Right lobe of liver (tissue), 6 donors: Measurements from ENCODE around the gene SLC6A18. TPM values are rescaled to one million over a fixed set of nuclear protein-coding genes. Genes with fewer than 3 reads are reported as not detected.
A peak's percentile ranks its signal among the peaks of the same experiment; 100 is the strongest.

ENCODE experiments used
- ATAC-seq, 4 donors: fragments of 200-7000 bp; cut with Tn5 transposase; one replicate each; pipeline ENCODE4 v1.9.1; 2020; ENCODE audit warnings: mild to moderate bottlenecking in 4 of 4, moderate library complexity in 4 of 4
- DNase-seq, 3 donors: peaks; one replicate each; pipeline ENCODE4 v3.0.0-alpha.2; 2020
- H3K27ac ChIP-seq, 3 donors: fragments of 200-600 bp; one replicate each; pipeline ENCODE4 v1.8.0; 2022
- H3K27me3 ChIP-seq, 2 donors: fragments of 200-600 bp; one replicate each; pipeline ENCODE4 v1.8.0; 2022
- H3K36me3 ChIP-seq, 4 donors: fragments of 200-600 bp; sonication (generic) in 1 of 4; one replicate each; pipeline versions ENCODE4 v1.5.1 to v1.8.0; 2017 to 2022; ENCODE audit warnings: control low read depth in 1 of 4
- H3K4me1 ChIP-seq, 4 donors: fragments of 200-600 bp; sonication (generic) in 1 of 4; one replicate each; pipeline versions ENCODE4 v1.5.1 to v1.8.0; 2017 to 2022; ENCODE audit warnings: control low read depth in 1 of 4
- H3K4me3 ChIP-seq, 3 donors: fragments of 200-600 bp; one replicate each; pipeline ENCODE4 v1.8.0; 2022
- H3K9me3 ChIP-seq, 4 donors: fragments of 200-600 bp; sonication (generic) in 1 of 4; one replicate each; pipeline versions ENCODE4 v1.5.1 to v1.8.0; 2017 to 2022; ENCODE audit warnings: control low read depth in 1 of 4
- POLR2A ChIP-seq: fragments of 450-650 bp; IDR thresholded peaks from one replicate; pipeline ENCODE4 v1.6.1; 2017; ENCODE audit warnings: antibody characterized with exemption, mild to moderate bottlenecking
- WGBS: methylation state at CpG from one replicate; pipeline ENCODE4 v1.1.6; 2018; ENCODE audit warnings: low coverage, low lambda C conversion rate; ENCODE audit not compliant: insufficient coverage; ENCODE audit errors: missing lambda C conversion rate; 5-methylcytosine and 5-hydroxymethylcytosine counted together
- intact Hi-C, 2 donors: fragments of 100-400 bp; cut with DNase I; formaldehyde crosslinking; loops; one replicate each; pipeline versions ENCODE4 v1.11.2 to v1.14.1; 2022
- total RNA-seq, 6 experiments: library from RNA; depleted of rRNA in 2 of 6; stranded (reverse); fragments of >200 nt in 2 of 6; fragmentation: NEBNext Ultra II Directional in 3 of 6; extraction: Animal tissue kit (Norgen Biotek cat#: 25700) in 3 of 6; gene quantifications; one replicate each; pipeline versions ENCODE4 v1.1.0 to v1.2.4, GENCODE V29; 2016 to 2023
- TF ChIP-seq, protein P1 (sequence below), 4 donors: fragments of 200-600 bp in 3 of 4; fragments of 450-650 bp in 1 of 4; IDR thresholded peaks; one replicate each; pipeline versions ENCODE4 v1.5.1 to v1.8.0; 2016 to 2022; ENCODE audit warnings: antibody characterized with exemption in 4 of 4, mild to moderate bottlenecking in 2 of 4
- donor health status: DM: no; HTN: yes; CAD: no.
- donor health status: DM: no; HTN: no; CAD: no.
- donor health status: DM: no; HTN: no; CAD: no.
- donor health status: DM: no; HTN: yes; CAD: no.
- donor health status: DM: no; HTN: yes; CAD: no.

The SLC6A18 gene
- total RNA-seq, 6 experiments from 2014 or later, result not detected

- H3K4me1 ChIP-seq, result no peaks in the 10 kb centered on the region
- DNase-seq, result peak in 1 of 3 donors; percentile 40
- intact Hi-C loops, result loop anchor here in 1 of 2 donors (5.0 kb wide), 1 partner anchor 40 kb away; no protein-coding TSS in a partner anchor
- no peak overlapping the region for H3K4me3 ChIP-seq
- TF ChIP-seq, protein P1, sequence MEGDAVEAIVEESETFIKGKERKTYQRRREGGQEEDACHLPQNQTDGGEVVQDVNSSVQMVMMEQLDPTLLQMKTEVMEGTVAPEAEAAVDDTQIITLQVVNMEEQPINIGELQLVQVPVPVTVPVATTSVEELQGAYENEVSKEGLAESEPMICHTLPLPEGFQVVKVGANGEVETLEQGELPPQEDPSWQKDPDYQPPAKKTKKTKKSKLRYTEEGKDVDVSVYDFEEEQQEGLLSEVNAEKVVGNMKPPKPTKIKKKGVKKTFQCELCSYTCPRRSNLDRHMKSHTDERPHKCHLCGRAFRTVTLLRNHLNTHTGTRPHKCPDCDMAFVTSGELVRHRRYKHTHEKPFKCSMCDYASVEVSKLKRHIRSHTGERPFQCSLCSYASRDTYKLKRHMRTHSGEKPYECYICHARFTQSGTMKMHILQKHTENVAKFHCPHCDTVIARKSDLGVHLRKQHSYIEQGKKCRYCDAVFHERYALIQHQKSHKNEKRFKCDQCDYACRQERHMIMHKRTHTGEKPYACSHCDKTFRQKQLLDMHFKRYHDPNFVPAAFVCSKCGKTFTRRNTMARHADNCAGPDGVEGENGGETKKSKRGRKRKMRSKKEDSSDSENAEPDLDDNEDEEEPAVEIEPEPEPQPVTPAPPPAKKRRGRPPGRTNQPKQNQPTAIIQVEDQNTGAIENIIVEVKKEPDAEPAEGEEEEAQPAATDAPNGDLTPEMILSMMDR (IDR thresholded peaks at IDR 0.05), result no peak
- TF ChIP-seq POLR2A, result no peak
- ATAC-seq, result no peak
- H3K36me3 ChIP-seq, result no peaks in the 10 kb centered on the region
- H3K27ac ChIP-seq, result no peak overlapping the region
- WGBS, result no CpG with 5 or more reads among the region's 26 CpGs
- no peaks in the 10 kb centered on the region for H3K9me3 ChIP-seq
- H3K27me3 ChIP-seq, result no peaks in the 10 kb centered on the region
Observed at GRCh38 chr5:1202026-1202797, 23.0 kb upstream of the SLC6A18 start.

- Histone ChIP-seq H3K9me3 (no peaks in the 10 kb centered on the region), H3K36me3 (no peaks in the 10 kb centered on the region), H3K27me3 (no peaks in the 10 kb centered on the region), H3K27ac (no peak overlapping the region), H3K4me1 (no peaks in the 10 kb centered on the region), H3K4me3 (no peak overlapping the region)
- ATAC-seq, result no peak
- intact Hi-C loops, result loop anchor here in 1 of 2 donors (5.0 kb wide), 1 partner anchor 40 kb away; no protein-coding TSS in a partner anchor
- no peak for DNase-seq
- 40% methylated on average over 1 of the region's 7 CpGs for WGBS
- TF ChIP-seq, protein P1 (IDR thresholded peaks at IDR 0.05), result no peak
- TF ChIP-seq POLR2A, result no peak
Observed at GRCh38 chr5:1202798-1203185, 22.4 kb upstream of the SLC6A18 start.

- Histone ChIP-seq H3K9me3 (no peaks in the 10 kb centered on the region), H3K27ac (no peak overlapping the region), H3K36me3 (no peaks in the 10 kb centered on the region), H3K4me3 (no peak overlapping the region), H3K27me3 (no peaks in the 10 kb centered on the region), H3K4me1 (no peaks in the 10 kb centered on the region)
- intact Hi-C loops, result loop anchor here in 1 of 2 donors (5.0 kb wide), 1 partner anchor 41 kb away; no protein-coding TSS in a partner anchor
- ATAC-seq (no peak), DNase-seq (peak in 1 of 3 donors; percentile 46)
- TF ChIP-seq, protein P1 (IDR thresholded peaks at IDR 0.05), result no peak
- no peak for TF ChIP-seq POLR2A
- WGBS, result no CpG with 5 or more reads among the region's 24 CpGs
Observed at GRCh38 chr5:1203311-1203967, 21.7 kb upstream of the SLC6A18 start.

DNA sequence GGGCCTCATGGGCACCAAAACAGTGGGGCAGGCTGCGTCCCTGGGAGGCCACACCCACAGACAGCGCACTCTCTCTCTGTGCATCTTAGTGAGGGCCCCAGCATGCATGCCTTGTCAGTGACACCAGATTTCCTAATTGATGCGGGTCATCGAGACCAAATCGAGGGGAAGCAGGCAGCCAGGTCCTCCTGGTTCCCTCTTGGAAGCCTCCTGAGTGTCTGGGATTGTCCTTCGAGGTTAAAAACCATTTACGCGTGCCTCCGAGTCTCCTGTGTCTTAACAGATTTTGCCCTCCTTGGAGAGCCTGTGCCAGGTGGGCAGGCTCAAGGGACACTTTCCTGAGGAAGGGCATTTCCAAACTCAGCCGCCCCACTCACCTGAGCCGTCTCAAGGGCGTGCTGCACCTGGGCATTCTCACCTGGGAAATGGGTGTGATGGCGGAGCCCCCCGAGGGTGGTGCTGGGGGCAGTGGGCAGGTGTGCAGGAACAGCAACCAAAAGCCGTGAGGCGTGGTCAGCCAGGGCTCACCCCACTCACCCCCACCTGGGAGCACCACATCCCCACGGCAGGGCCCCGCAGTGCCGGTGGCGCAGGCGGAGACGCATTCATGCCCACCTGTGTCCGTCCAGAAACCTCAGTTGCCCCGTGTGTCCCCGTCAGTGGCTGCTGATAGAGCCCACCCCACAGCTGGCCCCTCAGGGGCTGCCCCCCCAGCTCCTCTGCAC lies 21.1 kb upstream of the SLC6A18 start:
- Histone ChIP-seq H3K4me3 (no peak overlapping the region), H3K27ac (no peak overlapping the region), H3K27me3 (no peaks in the 10 kb centered on the region), H3K36me3 (no peaks in the 10 kb centered on the region), H3K9me3 (no peaks in the 10 kb centered on the region), H3K4me1 (no peaks in the 10 kb centered on the region)
- no peak for ATAC-seq
- intact Hi-C loops, result loop anchor here in 1 of 2 donors (5.0 kb wide), 1 partner anchor 42 kb away; no protein-coding TSS in a partner anchor
- peak in 1 of 3 donors; percentile 52 for DNase-seq
- WGBS, result 40% methylated on average over 1 of the region's 25 CpGs
- no peak for TF ChIP-seq POLR2A
- TF ChIP-seq, protein P1 (IDR thresholded peaks at IDR 0.05), result no peak
